Pancreas (tissue), 8 donors: Measurements from ENCODE around the gene CD101. TPM values are rescaled to one million over a fixed set of nuclear protein-coding genes. Genes with fewer than 3 reads are reported as not detected.

Source experiments
- polyA plus RNA-seq, 2 donors: library from polyadenylated mRNA; stranded (reverse); fragments of 200-250 nt; gene quantifications; one replicate each; pipeline ENCODE4 v1.2.3, GENCODE V29; 2013
- total RNA-seq, 6 donors: library from RNA; stranded (reverse); fragmentation: NEBNext Ultra II Directional in 4 of 6; extraction: Animal tissue kit (Norgen Biotek cat#: 25700) in 4 of 6; gene quantifications; one replicate each; pipeline versions ENCODE4 v1.2.1 to v1.2.4, GENCODE V29; 2021 to 2023
- donor health status: healthy with polysubstance abuse.
- donor health status: DM: no; HTN: no; CAD: no; lungs with moderate emphysema.
- donor health status: DM: no; HTN: no; CAD: no.
- donor health status: Bipolar disorder and iron deficiency.
- donor health status: DM: yes; HTN: yes; CAD: no.
- donor health status: DM: no; HTN: no; CAD: no.
- donor health status: DM: no; HTN: no; CAD: no.
- donor health status: DM: yes; HTN: yes; CAD: no.

Gene CD101
- total and polyA plus RNA-seq, 8 donors, result 0.51 to 3.4 (median 1.5) TPM

Other genes starting within 250 kb of the CD101 start
- gene CD2, start 247.3 kb upstream of the CD101 start, total RNA-seq, result 1 to 10 TPM in 3 of 6 donors, under 1 TPM in 3; 0.16 to 1.9 (median 1.1) TPM
- under 1 TPM; 0.61 to 0.72 TPM for gene CD2, start 247.3 kb upstream of the CD101 start, polyA plus RNA-seq
- gene PTGFRN, start 91.8 kb upstream of the CD101 start, total RNA-seq, result 10 to 100 TPM; 20.4 to 62.0 (median 25.6) TPM
- gene PTGFRN, start 91.8 kb upstream of the CD101 start, polyA plus RNA-seq, result 10 to 100 TPM in 1 of 2 donors, 1 to 10 TPM in 1; 9.9 to 14.7 TPM
- 10 to 100 TPM in 1 of 6 donors, 1 to 10 TPM in 5; 3.5 to 16.5 (median 5.5) TPM for gene TTF2, start 58.6 kb downstream of the CD101 start, total RNA-seq
- 1 to 10 TPM; 2.0 to 3.1 TPM for gene TTF2, start 58.6 kb downstream of the CD101 start, polyA plus RNA-seq
- 1 to 10 TPM; 2.4 to 6.8 (median 4.9) TPM for gene TRIM45, start 120.0 kb downstream of the CD101 start, total RNA-seq
- gene TRIM45, start 120.0 kb downstream of the CD101 start, polyA plus RNA-seq, result 10 to 100 TPM; 18.2 to 30.1 TPM
- gene VTCN1, start 209.2 kb downstream of the CD101 start, total RNA-seq, result 10 to 100 TPM; 12.9 to 42.5 (median 20.8) TPM
- gene VTCN1, start 209.2 kb downstream of the CD101 start, polyA plus RNA-seq, result 10 to 100 TPM; 13.0 to 13.8 TPM